H1 (cell line): ENCODE measurements around the gene ARL11. TPM values are rescaled to one million over a fixed set of nuclear protein-coding genes. Genes with fewer than 3 reads are reported as not detected.

Experiments used
- SAP30 ChIP-seq: fragments of 300-600 bp; sonication (generic); IDR thresholded peaks from 2 replicates; pipeline ENCODE4 v1.7.1; 2012; ENCODE audit warnings: low read length, moderate library complexity, mild to moderate bottlenecking, inconsistent platforms; ENCODE audit not compliant: insufficient read depth, insufficient replicate concordance
- SP2 ChIP-seq: IDR thresholded peaks from 2 replicates; pipeline ENCODE4 v1.6.1; 2012; ENCODE audit warnings: mild to moderate bottlenecking, low read length, inconsistent platforms
- polyA plus RNA-seq, 7 experiments: library from polyadenylated mRNA; depleted of rRNA in 3 of 7; stranded (reverse) in 5 of 7; unstranded in 2 of 7; fragments of >200 nt in 5 of 7; fragments of 200-250 nt in 2 of 7; gene quantifications; 1 replicate in 5 of 7; 2 replicates in 1 of 7; 4 replicates in 1 of 7; pipeline versions ENCODE4 v1.2.1 to v1.2.3, GENCODE V29; 2011 to 2013; ENCODE audit warnings: missing spikeins in 2 of 7, mixed read lengths in 2 of 7
- total RNA-seq: library from RNA; stranded (reverse); fragmentation: NEBNext Ultra II Directional; extraction: Animal tissue kit (Norgen Biotek cat#: 25700); gene quantifications from 2 replicates; pipeline ENCODE4 v1.2.1, GENCODE V29; 2021

ARL11 gene
- total and polyA plus RNA-seq, 2 of the 8 experiments (the other 6 are each of a cell fraction or from before 2014, with no cell fraction given) = 0.45 to 0.52 TPM

DNA sequence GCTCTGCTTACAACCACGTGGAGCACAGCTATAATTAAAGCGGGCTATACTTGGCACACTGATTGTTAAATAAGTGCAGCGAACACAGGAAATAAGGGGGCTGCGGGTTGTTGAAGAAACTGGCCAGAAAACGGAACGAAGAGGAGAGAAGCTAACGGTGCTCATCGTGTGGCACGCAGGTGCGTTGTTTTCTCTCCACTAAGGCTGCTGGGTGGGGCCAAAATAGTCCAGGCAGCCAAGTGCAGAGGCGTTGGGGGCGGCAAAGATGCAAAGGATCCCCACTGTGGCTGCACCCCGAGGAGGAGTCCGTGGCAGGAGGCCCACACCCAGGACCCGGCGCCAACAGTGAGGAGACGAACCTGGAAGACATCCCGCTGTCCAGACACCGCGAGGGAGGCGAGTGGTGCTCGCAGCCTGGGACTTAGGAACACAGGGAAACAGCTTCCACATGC is 8.1 kb upstream of the ARL11 start (continued):
- TF ChIP-seq SAP30 (no peak), SP2 (no peak)
